Esophagus muscularis mucosa (tissue), 3 donors: ENCODE results near the gene RTTN.

Experiments
- CTCF ChIP-seq, 3 experiments: fragments of 200-600 bp in 2 of 3; fragments of 450-650 bp in 1 of 3; sonication (generic) in 2 of 3; IDR thresholded peaks; one replicate each; pipeline ENCODE4 v1.5.1; 2017 to 2019; ENCODE audit warnings: antibody characterized with exemption in 3 of 3, mild to moderate bottlenecking in 2 of 3, moderate library complexity in 1 of 3
- POLR2AphosphoS5 ChIP-seq, 2 donors: sonication (generic); formaldehyde crosslinking; IDR thresholded peaks; one replicate each; pipeline ENCODE4 v1.6.1; 2017; ENCODE audit warnings: antibody characterized with exemption in 2 of 2

GRCh38 chr18:70024829-70025228 lies 180.7 kb downstream of the RTTN start:
- TF ChIP-seq CTCF (IDR thresholded peaks at IDR 0.05) (no peak), POLR2AphosphoS5 (IDR thresholded peaks at IDR 0.05) (no peak)
